Activated CD8-positive, alpha-beta memory T cell treated with anti-CD3 and anti-CD28 coated beads for 36 hours (primary cell): ENCODE results near the gene G6PD. TPM values are rescaled to one million over a fixed set of nuclear protein-coding genes. Genes with fewer than 3 reads are reported as not detected.
"Not testable (repeated sequence)": the region's sequence is repeated elsewhere in the genome, so short reads cannot be mapped to it uniquely, and the experiment has no call there.

Experiments used
- CTCF ChIA-PET: fragments of 350-600 bp; sonication (Branson Sonifier 250); formaldehyde crosslinking; loops from one replicate; lab custom pipeline; 2021; ENCODE audit warnings: antibody characterized with exemption; lab: Charles Lee
- POLR2A ChIA-PET: fragments of 350-600 bp; sonication (Branson Sonifier 250); formaldehyde crosslinking; loops from one replicate; lab custom pipeline; 2021; ENCODE audit warnings: antibody characterized with exemption; lab: Charles Lee
- total RNA-seq, 2 experiments: library from RNA; stranded (reverse); gene quantifications; one replicate each; pipeline ENCODE4 v1.2.3, GENCODE V29; 2021

G6PD gene
- total RNA-seq, 2 experiments from 2014 or later = 110 to 121 TPM

DNA sequence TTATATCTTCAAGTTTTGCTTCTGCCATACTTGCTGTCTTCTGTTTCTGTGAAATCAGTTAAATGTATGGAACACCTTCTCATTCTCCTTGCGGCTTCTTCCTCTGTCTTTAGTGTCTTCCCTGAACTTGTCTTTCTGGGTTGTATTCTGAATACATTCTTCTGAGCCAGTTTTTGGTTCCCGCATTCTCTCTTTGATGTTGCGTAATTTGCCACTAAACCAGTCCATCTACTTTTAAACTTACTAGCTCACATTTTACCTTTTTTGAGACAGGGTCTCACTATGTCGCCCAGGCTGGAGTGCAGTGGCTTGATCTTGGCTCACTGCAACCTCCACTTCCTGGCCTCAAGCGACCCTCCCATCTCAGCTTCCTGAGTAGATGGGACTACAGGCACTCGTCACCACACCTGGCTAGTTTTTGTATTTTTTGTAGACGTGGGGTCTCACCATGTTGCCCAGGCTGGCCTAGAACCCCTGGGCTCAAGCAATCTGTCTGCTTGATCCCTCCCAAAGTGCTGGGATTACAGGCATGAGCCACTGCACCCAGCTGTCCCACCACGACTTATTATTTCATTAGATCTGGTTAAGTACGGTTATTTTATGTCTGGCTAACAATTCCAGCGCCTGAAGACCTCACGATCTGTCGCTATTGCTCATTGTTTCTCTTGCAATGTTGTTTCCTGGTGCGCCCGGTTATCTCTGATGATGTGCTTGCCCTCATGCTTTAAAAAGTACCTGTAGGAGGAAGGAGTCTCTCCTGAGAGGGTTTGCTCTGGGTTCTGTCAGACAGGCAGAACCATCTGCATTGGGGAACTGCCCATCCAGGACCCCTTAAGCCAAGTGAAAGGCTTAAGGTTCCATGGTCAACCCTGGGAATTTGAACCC is 20.8 kb downstream of the G6PD start:
- CTCF ChIA-PET = interaction anchor here (1.1 to 1.8 kb wide), 2 partner anchors 15 to 36 kb away, joined by 4 to 7 read pairs; partner anchors contain the start of gene SLC10A3
- POLR2A ChIA-PET = no interaction called here

DNA sequence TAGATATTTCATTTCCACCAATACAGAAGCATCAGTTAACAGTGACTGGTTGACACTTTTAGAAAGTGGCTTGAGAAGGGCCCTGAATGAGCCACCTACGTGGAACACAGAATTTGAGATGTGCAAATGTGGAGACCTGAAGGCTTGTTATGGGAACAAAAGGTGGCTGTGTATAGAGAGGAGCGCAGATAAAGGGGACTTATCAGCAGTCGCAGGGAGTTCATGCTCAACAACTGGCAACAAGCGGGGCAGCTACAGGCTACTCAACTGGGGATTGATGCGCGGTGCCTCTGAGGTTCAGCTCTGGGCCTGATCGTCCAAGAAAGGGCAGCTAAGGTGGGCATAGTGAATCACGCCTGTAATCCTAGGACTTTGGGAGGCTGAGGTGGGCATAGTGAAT is 27.3 kb downstream of the G6PD start:
- ChIA-PET CTCF (no interaction called here), POLR2A (no interaction called here)

DNA sequence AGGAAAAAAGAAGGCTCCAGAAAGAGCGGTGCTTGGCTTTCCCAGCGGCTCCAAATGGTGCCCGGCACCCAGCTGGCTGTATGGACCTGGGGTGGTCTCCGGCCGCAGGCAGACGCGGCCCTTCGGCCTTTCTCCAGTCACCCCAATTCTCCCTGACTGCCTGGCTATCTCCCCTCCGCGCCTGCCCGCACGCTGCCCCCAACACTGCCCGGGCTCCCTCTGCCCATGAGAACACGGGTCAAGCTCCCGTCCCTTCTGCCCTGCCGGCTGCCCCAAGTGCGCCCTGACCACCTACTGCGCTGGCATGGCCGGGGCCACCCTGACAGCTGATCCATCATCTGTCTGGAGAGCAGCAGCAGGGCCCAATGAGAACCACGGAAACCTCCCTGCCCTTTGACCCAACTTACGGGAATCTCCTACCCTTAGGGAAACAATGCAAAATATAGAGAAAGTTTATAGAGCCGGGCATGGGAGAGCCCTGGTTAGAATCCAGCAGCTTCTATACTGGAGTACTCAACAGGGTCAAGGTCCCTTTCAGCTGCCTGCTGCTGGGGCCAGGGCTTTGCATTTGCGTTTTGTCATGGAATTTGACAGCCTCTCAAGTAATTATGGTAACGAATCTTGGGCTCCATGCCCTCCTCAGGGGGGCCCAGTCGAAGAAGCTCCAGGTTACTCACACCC is 29.4 kb downstream of the G6PD start:
- ChIA-PET CTCF (no interaction called here), POLR2A (no interaction called here)

DNA sequence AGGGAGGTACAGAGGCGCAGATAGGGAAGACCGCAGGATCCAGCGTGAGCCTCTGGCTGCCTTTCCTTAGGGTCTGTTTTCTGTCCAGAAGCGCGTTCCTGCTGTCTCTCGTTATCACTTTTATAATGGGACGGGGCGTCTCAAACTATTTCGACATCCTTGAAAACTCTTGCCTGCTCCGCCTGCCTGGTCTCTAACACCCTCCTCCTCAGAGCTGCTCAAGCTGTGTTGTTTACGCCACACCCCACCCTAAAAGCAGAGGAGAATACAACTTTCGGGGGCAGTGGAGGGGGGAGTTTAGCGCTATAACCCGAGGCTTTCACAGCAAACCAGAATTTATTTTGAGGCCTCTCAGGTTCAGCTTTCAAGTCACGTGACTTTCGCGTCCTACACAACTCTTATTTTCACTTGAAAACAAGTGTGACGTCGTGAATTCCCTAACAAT is 30.0 kb downstream of the G6PD start:
- ChIA-PET POLR2A (no interaction called here), CTCF (interaction anchor here (0.6 kb wide), 1 partner anchor 41 kb away, joined by 3 read pairs; no protein-coding TSS in a partner anchor)

DNA sequence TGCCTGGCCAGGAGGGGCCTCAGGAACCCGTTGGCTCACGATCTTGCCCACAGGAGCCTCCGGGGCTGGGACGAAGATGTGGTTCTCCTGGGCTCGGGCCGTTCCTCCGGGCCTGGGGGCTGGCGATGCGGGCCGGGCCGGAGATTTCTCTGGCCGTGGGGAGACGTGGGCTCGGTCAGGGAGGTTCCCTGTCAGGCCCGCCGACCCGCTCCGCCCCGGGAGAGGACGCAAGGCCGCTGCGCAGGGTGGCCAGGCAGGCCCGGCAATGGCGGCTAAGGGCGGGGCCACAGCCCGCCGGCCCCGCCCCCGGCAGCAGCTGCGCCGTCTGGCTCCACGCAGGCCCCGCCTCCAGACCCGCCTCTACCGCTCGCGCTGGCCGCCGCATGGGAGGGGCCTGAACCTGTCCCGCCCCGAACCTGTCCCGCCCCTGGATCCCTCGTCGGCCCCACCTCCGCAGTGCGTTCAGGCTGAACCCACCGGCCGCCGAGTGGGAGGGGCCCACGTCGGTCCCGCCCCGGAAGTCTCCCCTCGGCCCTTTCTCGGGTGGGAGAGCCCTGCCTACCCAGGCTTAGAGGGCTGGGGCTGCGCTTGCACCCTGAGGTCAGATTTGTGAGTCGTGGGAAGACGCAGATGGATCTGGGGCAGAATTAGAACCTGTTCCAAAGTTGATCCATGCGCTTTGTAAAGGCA is 30.5 kb downstream of the G6PD start, which contains the start of gene FAM3A:
Gene FAM3A (minus strand): TSS at position 267 of the 690 bp plus-strand sequence. CDS start 460 bp downstream, outside the sequence.
- ChIA-PET CTCF (interaction anchor here (0.6 kb wide), 1 partner anchor 40 kb away, joined by 3 read pairs; no protein-coding TSS in a partner anchor), POLR2A (no interaction called here)

DNA sequence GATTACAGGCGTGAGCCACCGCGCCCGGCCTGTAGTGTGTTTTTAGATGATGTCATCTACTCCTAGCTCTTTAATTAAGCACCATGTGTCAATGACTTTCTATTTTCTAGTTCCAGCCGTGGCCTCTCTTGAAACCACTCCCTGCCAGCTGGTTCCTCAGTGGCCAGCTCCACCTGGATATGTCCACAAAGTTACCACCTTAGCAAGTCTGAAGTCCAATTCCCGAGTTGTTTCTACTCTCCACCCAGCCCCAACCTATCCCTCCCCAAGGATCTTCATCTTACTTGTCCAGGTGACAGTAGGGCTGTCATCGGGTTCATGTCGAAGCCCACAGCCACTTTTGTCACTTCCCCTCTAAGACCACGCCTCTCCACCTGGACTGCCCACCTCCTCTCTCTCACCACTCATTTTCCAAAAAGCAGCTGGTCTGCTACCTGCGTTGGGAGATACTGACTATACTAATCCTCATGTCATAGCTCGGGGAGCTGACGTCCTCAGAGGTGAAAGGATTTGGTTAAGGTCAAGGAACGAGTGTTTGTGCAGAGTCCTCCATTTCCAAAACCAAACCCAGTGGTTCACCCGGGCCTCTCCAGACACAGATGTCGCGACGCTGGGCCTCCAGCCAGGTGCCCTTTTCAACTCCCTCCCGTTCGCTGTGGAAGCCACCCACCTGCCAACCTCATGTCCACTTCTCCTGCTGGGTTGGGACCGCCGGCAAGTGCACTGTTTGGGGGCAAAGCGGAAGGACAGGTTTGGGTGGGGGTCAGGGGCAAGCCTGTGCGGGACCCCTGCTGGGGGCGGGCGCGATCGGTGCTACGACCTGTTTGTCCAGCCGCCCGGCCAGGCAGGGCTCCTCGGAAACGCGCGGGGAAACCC is 31.3 kb downstream of the G6PD start:
- CTCF ChIA-PET = no interaction called here
- POLR2A ChIA-PET = no interaction called here

DNA sequence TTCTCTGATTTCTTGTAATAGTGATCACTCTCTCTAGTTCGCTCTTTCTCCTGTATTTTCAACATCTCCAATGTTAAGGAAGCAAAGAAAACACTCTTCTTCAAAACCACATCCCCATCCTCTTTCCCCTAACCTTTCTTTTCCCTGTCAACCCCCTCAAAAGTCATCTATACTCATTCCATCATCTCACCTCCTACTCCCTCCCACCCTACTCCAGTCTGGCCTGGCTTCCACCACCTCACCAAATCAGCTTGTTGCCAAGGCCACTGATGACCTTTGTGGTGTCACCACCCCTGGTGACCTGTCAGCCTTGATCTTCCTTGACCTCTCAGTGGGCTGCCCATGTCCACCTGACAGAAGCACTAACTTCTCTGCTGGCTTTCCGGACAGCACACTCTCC is 32.9 kb downstream of the G6PD start:
- CTCF ChIA-PET = no interaction called here
- POLR2A ChIA-PET = no interaction called here

DNA sequence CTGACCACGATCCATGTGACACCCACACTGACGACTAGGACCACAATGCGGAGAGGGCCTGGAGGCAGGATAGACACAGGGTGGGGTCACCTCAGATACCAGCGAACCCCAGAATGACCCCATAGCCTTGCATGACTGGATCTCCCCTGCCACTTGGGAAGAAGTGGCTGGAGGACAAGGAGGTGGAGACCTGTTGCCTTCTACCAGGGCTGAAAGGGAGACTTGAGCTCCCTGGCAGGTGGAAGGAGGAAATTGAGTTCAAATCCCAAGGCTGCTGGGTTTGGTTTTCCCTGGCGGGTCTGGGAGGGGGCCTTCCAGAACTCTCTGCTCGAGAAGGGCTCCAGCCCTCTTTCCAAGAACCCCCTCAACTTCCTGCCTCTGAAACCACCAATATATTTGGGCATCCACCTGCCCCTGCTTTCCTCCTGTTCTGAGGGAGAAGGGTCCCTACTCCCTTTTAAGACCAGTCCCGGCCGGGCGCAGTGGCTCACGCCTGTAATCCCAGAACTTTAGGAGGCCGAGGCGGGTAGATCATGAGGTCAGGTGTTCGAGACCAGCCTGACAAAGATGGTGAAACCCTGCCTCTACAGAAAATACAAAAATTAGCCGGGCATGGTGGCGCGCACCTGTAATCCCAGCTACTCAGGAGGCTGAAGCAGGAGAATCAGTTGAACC is 33.6 kb downstream of the G6PD start:
- ChIA-PET POLR2A (no interaction called here), CTCF (no interaction called here)

DNA sequence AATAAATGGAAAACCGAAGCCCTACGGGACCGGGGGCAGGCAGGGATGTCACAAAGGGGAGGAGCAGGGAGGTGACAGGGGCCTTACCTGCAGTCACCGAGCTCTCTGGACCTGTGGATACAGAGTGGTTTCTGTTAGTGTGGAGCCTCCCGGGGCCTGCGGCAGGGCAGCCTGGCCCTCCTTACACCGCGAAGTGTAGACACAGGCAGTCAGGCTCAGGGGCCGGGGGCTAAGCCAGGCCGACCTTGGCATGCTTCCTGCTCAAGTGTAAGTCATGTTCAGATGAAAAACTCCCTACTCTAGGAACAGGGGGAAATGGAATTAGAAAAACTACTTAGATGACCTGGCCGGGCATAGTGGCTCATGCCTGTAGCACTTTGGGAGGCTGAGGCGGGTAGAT is 34.9 kb downstream of the G6PD start:
- ChIA-PET CTCF (no interaction called here), POLR2A (interaction anchor here (0.7 kb wide), 1 partner anchor 540 kb away, joined by 3 read pairs; the partner anchor contains the start of gene HCFC1)

DNA sequence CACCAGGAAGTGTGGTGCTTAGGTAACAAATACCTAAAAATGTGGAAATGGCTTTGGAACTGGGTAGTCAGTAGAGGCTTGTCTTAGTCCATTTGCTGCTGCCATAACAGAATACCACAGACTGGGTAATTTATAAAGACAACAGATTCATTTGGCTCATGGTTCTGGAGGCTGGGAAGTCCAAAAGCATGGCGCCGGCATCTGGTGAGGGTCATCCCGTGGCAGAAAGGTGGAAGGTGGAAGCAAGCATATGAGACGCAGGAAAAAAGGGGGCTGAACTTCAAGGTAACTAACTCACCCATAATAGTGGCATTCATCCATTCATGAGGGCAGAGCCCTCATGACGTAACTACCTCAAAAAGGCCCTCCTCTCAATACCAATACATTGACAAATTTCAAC is 37.2 kb downstream of the G6PD start:
- POLR2A ChIA-PET = no interaction called here

DNA sequence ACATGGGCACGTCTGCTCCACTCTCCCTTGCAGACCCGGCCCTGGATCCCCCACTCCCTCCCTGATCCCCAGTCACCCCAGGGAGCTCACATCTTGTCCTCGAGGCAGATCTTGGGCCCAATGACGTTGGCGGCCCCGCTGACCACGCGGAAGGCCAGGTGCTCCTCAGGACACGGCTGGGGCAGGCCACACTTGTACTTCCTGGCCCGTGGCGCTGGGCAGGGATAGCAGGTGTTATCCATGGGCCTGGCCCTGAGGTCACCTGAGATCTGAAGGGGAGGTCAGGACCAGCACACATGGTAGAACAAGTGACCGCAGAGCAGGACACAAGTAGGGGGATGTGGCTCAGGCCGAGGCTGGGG is 38.3 kb downstream of the G6PD start:
- CTCF ChIA-PET = no interaction called here
- POLR2A ChIA-PET = no interaction called here

More for the DNA sequence above, 37.2 kb downstream of the G6PD start:
- CTCF ChIA-PET = no interaction called here

DNA sequence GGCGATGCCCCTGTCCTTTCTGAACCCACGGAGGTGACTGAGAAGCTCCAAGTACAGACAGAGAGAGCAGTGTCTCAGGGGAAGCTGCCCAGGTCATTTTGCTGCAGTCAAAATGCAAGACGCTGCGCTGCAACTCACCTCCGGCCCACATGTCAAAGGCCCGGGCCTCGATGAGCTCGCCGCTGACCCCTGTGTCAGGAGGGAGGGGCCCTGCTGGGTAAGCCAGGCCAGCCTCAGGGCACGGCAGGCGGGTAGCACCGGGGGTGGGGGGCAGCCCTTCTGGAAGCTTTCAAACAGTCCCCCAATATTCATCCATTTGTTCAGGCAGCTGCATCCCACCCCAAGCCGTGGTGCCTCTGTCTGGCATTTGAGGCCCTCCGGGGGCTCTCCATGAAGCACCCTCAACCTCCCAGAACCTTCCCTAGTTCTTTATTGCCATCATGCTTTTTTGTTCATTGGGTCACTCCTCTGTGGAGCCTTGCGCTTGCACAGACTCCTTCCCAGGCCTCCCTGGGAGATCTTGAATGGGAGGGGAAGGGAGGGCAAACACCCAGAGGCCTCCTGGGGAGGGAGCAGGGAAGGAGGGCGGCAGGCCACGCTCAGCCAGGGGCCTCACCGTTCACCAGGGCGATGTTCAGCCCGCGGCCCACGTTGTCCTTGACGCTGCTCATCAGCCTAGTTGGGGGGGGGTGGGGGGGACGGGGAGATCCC is 38.8 kb downstream of the G6PD start:
- ChIA-PET CTCF (no interaction called here), POLR2A (no interaction called here)

DNA sequence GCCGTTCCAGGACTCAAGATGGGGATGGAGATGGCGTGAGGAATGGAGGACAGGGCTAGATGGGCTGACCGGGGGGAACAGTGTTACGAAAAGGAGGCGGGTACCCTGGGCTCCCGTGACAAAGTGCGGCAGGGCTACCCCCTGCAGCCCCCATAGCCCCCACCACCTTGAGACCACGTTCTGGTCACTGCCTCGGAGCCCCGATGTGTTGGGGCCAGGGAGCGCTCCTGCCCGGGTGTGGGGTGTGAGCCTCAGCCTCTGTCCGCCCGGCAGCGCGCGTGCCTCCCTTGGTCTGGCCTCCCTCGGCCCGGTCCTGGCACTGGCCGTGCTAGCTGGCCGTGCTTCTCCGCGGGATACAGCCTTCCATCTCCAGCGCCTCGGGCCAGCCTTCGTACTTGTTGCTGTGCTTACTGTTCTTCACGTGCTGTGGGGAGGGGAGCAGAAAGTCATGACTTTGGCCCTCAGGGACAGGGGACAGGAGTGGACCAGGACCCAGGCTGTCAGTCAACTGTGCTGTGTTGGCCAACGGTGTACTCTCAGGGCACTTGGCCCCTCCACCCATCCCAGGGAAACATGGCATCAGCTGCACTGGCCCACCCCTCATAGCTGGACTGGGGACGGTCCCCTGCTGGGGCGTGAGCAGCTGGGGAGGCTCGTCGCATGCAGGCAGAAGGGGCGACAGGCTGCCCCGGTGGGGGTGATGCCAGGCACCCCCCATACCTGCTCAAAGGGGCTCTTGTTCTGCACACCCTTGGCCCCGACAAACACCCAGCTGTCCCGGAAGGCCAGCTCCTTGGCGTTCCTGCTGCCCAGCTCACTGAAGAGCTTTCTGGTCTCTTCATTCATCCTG is 39.9 kb downstream of the G6PD start:
- POLR2A ChIA-PET = no interaction called here
- CTCF ChIA-PET = no interaction called here

DNA sequence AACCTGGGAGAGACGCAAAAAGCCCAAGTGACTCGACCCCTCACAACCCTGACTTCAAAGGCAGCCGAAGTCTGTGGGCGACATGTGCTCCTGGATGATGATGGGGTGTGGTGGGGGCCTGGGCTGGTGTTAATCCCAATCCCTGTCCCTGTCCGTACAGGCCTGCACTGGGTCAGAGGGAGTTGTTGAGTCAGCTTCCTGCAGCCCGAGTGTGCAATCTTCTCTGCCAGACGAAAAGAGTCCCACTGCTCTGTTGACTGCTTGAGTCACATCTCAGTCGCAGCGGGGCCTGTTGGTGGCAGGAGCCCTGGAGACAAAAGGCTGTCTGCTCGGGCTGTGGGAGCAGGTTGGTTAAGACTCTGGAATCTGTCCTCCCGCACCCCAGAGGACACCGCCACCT is 40.9 kb downstream of the G6PD start:
- ChIA-PET POLR2A (no interaction called here), CTCF (no interaction called here)

DNA sequence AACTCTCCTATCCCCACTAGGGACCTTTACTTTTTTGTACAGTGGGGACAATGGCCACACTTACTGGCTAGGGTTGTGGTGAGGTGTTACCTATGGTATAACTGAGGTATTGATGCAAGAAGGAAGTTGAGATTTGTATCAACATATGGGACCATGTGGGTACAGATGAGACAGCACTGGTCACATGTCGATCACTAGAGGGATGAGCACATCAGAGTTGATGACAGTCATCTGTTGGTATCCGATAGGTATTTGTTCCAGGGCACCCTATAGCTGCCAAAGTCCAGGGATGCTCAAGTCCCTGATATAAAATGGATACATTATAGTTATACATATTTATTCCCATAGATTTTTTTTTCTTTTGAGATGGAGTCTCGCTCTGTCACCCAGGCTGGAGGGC is 43.7 kb downstream of the G6PD start:
- ChIA-PET POLR2A (no interaction called here), CTCF (no interaction called here)

DNA sequence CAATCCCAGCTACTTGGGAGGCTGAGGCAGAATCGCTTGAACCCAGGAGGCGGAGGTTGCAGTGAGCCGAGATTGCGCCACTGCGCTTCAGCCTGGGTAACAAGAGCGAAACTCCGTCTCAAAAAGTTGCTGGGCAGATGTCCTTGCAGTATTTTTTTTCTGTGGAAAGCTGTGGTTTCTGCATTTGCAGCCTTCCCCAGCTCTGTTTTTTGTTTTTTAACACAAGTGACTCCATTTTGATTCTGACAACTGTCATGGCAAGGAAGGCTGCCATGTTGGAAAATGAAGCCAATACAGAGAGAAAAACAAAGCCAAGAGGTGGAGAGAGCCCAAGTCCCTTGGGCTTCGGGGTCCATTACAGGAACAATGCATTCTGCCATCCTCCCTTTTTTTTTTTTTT is 44.5 kb downstream of the G6PD start:
- CTCF ChIA-PET = no interaction called here
- POLR2A ChIA-PET = no interaction called here

DNA sequence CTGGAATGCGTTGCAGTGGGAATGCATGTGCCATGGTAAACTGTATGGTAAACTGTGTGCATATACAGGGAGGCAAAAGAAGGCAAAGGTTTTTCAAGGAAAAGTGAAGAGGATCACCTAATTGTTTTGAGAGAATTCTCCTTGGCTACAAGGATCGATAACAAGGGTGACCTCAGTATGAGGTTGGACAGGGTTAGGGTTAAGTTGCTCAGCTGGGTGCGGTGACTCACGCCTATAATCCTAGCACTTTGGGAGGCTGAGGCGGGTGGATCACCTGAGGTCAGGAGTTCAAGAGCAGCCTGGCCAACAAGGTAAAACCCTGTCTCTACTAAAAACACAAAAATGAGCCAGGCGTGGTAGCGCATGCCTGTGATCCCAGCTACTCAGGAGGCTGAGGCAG is 45.2 kb downstream of the G6PD start:
- CTCF ChIA-PET = not testable (repeated sequence)
- POLR2A ChIA-PET = interaction anchor here (0.7 kb wide), 1 partner anchor 17 kb away, joined by 4 read pairs; no protein-coding TSS in a partner anchor
